GM19099 (cell line): Measurements from ENCODE around the gene YAP1.

Experiments used
- POLR2A ChIP-seq: IDR thresholded peaks from 3 replicates; pipeline ENCODE4 v1.6.1; 2011; ENCODE audit warnings: low read depth; ENCODE audit not compliant: insufficient read length; ENCODE audit errors: extremely low read depth

YAP1 gene

DNA sequence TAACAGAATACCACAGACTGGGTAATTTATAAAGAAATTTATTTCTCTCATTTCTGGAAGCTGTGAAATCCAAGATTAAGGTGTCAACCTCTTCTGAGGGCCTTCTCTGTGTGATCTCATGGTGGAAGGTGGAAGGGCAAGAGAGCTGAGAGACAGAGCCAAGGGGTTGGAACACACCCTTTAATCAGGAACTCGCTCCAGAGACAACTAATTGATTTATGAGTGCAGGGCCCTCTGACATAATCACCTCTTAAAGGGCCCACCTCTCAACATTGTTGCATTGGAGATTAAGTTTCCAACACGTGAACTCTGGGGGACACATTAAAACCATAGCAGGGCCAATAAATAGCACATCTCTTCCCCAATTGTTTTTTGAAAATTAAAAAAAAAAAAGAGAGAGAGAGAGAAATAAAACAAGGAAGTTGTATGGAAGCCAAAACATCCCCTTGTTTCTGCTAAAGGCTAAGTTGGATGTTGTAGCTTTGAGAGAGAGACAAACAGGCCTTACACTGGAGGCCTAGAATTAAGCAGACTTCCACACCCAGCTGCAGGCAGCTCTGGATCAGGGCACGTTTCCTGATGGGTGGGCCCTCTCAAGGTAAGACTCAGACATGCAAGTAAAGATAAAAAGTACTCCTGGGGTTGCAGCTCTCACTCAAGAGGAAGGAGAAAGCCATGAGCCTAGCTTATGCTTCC lies 142.9 kb downstream of the YAP1 start:
- TF ChIP-seq POLR2A, result no peak

DNA sequence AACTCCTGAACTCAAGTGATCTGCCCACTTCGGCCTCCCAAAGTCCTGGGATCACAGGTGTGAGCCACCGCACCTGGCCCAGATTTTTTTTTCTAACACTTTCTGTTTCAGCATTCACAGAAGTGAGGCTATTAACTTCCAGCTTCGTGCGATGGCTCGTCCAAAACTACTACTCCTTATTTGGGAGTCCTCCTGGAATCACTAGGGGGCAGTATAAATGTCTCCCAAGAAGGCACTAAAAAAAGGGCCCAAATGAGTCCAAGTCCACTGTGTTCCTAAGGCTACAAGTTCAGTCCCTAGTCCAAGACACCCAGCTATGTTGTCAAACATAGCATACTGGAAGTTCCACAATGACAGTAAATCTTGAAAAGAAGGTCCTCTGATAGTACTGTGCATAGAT lies 143.8 kb downstream of the YAP1 start:
- no peak for TF ChIP-seq POLR2A

DNA sequence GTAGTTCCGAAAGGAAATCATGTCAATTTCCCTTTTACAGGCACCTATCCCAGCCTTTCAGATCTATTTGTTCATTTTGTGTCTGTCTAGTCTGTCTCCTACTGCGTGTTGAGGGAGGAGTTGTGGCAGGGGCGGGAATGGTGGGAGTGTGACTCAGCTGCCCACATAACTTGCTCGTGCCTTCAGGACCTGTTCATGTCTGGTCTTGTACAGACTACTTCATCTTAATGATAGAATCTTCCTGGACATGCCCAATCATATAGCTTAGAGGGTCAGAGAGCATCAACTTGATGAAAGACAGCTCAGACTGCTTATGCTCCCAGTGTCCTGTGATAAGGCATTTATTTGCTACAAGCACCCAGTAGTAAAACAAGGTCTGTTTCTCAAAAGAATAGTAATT lies 146.0 kb downstream of the YAP1 start:
- TF ChIP-seq POLR2A, result no peak

DNA sequence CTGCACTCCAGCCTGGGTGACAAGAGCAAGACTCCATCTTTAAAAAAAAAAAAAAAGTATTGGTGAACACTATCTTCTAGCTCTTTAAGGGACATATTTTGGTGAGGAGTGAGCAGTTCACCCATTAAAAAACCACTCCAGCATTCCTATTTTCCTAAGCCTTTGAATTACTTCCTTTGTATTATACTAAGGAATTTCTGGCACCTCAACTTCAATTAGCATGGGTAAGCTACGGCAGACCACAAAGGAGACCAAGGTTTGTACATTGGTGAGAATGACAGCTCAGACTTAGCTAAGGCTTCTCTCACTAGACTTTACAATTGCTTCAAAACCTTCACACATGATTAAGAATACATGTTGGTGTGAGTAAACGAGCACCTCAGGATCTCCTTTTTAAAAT lies 150.0 kb downstream of the YAP1 start:
- TF ChIP-seq POLR2A, result no peak

DNA sequence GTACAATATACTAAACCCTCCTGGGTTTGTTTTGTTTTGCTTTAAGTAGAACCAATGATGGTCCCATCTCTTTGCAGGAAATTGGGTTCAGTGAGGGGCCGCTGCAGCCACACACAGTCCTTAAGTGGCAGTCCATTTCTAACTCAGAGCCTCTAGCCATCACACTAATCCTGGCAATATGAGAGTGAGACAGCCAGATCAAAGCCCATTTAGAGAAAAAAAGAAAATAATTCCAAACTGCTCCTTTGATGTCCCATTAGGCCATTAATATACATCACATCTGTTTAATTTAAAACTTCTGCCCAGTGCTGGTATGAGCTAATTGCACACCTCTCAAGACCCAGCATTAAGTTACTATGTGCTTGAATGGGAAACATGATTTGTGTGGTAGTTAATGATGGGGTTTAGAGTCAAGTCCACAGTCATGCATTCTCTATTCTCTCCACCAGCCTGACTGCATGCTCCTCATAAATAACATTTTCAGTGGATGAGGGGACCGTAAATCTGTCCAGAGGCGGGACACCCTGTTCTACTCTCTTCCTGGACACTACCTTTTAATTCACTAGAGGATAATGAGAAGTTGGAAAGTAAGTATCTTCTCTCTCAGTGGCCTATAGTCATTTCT lies 153.2 kb downstream of the YAP1 start:
- no peak for TF ChIP-seq POLR2A

GRCh38 chr11:102266099-102266498 lies 155.9 kb downstream of the YAP1 start:
- no peak for TF ChIP-seq POLR2A

DNA sequence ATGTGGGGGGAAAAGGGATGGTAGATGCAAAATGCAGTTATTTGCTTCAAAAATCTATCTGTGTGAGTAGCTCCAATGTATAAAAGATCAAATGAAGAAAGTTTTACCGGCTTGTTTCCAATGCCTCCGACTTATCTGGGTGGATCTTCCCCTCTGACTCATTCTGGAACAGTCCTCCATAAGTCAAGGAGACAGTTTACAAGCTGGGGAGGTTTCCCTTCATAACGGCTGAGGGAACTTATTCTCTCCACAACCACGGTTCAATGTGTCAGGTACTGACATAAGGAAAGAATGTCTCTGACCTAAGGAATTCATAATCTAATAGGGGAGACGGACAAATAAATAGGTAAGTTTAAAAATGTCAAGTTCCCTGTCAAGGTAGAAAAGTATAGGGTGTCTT lies 157.4 kb downstream of the YAP1 start:
- no peak for TF ChIP-seq POLR2A

DNA sequence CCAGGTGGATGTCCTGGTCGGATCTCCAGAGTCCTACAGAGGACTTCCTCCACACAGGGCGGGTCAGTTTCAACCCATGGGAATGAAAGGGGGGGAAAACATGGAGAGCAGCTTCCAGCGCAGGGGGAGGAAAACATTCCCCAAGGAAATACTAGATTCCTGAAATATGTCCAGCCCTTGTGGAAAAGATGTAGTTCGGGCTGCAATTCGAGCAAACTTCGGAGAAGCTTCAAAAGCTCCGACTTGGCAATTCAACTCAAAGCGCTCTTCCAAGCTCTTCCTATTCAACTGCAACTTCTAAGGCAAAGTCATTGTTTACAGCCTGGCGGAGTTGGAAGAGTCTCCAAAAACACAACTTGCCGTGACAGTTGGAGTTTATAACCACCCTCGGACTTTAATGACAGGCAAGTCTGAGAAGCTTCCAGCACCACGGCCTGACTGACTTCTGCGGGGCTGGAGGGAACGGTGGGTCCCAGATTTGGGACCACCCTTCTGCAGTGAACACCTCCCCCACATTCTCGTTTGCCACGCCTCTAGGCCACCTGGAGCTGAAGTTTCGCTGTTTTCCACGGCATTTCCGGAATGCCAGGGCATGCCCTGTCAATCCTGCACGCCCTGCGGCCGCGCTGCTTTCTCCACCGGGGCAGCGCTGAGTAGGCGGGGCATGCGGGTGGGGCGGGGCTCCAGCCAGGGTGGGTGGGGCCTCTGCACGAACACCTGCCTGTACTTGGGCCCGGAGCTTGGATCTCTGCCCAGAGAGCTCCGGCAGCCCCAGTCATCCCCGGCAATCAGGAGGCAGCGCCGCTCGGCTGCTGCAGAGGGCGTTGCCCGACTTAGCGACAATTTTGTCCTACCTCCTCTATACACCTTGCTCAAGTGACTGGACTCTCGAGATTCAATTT lies 158.1 kb downstream of the YAP1 start:
- no peak for TF ChIP-seq POLR2A

DNA sequence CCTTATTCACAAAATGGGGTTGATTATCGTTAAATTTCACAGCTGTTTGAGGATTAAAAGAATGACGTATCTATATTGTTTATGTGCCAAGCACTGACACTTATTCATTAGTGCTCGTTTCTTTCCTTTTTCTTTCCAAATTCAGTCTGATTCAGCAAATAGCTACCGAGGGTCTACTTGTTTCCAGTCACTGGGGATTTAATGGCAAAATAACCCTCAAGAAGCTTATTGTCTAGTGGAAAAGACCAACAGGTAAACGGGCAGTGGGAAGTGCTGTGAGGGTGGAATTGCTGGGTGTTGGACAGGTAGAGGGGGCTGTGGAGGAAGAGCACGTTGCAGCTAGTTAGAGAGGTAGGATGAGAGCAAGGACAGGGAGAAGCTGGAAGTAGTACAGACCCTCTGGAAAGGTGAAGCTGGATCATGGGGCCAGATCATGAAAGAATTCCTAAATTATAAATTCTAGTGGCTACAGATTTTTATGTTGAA lies 158.8 kb downstream of the YAP1 start:
- TF ChIP-seq POLR2A, result no peak

GRCh38 chr11:102269927-102270326 lies 159.7 kb downstream of the YAP1 start:
- no peak for TF ChIP-seq POLR2A

DNA sequence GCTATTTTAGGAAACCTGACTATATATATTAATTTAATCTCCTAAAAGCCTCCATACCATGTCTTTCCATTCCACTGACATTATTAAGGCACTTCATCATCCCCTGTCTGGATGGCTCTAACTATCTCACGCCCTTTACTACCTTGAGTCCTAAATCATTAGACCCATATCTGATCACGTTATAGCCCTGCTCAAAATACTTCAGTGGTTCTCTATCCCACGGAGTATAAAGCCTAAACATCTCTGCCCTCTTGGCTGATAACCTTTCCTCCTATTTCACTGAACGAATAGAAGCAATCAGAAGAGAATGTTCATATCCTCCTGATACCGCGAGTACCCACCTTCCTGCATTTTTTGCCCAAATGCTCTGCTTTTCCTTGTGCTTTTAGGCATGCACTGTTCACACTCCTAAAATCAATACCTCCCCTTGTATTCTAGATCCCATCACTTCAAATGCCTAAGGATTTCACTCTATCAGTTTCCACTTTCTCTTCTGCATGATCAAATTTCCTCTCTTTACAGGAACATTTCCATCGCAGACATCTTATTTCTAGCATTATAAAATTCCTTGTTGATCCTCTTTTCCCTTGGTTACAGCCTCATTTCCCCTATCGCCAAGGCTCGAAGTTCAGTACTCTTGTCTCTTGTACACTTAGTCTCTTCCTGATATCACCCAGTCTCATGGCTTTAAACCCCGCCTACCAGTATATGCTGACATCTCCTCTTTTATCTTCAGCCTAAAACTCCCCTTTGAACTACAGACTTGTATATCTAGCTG lies 162.0 kb downstream of the YAP1 start:
- TF ChIP-seq POLR2A, result no peak

DNA sequence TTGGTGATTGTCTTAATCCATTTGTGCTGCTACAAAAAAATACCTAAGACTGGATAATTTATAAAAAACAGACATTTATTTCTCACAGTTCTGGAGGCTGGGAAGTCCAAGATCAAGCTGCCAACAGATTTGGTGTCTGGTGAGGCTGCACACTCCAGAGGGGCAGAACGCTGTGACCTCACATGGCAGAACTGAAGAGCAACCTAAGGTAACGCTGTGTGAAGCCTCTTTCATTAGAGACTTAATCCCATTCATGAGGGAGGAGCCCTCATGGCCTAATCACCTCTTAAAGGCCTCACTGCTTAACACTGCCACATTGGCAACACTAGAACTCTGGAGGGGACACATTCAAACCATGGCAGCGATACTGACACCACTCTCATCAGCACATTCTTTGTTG lies 164.4 kb downstream of the YAP1 start:
- TF ChIP-seq POLR2A, result no peak

DNA sequence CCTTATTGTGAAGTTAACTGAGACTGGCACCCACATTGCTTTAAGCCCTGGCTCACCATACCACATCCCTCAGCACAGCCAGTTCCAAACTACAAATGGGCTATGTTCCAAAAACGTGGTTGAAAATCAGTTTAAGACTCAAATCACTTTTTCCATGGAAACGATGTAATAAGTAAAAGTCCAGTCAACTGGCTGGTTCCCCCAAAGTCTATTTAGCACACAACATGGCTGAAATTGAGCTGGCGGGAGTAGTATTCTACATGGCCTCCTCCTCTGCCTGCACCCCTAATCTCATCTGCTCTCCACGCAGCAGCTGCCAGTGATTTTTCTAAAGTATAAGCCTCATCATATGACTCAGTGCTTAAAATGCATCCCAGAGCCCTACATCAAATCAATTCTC lies 166.1 kb downstream of the YAP1 start:
- no peak for TF ChIP-seq POLR2A

GRCh38 chr11:102276783-102277182 lies 166.5 kb downstream of the YAP1 start:
- TF ChIP-seq POLR2A, result no peak

- TF ChIP-seq POLR2A, result no peak
These were observed 169.5 kb downstream of the YAP1 start for GRCh38 chr11:102279641-102280170.
